HG03039 (cell line): ENCODE data around the gene CLEC16A.
A peak's percentile ranks its signal among the peaks of the same experiment; 100 is the strongest.

Source experiments
- ATAC-seq: cut with Tn5 transposase; IDR thresholded peaks from one replicate; pipeline ENCODE4 v1.9.1; 2021; ENCODE audit warnings: mild to moderate bottlenecking, moderate library complexity; ENCODE audit not compliant: unreplicated experiment

Gene CLEC16A

GRCh38 chr16:11056993-11057649 lies 112.8 kb downstream of the CLEC16A start:
- no peak for ATAC-seq

- ATAC-seq: no peak
Measured at GRCh38 chr16:11057711-11058345, 113.5 kb downstream of the CLEC16A start.

- ATAC-seq: no peak
Measured at GRCh38 chr16:11058832-11059231, 114.5 kb downstream of the CLEC16A start.

- no peak for ATAC-seq
Measured at GRCh38 chr16:11059588-11059987, 115.2 kb downstream of the CLEC16A start.

GRCh38 chr16:11060364-11060763 lies 116.0 kb downstream of the CLEC16A start:
- no peak for ATAC-seq

- ATAC-seq: no peak
Measured at GRCh38 chr16:11060842-11061241, 116.5 kb downstream of the CLEC16A start.

GRCh38 chr16:11061629-11062270 lies 117.4 kb downstream of the CLEC16A start:
- no peak for ATAC-seq

- no peak for ATAC-seq
Measured at GRCh38 chr16:11063448-11064201, 119.3 kb downstream of the CLEC16A start.

GRCh38 chr16:11064202-11064540 lies 119.8 kb downstream of the CLEC16A start:
- ATAC-seq: no peak

GRCh38 chr16:11064851-11065250 lies 120.5 kb downstream of the CLEC16A start:
- ATAC-seq: no peak

GRCh38 chr16:11066261-11066870 lies 122.0 kb downstream of the CLEC16A start:
- ATAC-seq: no peak

GRCh38 chr16:11067266-11067665 lies 122.9 kb downstream of the CLEC16A start:
- no peak for ATAC-seq

- no peak for ATAC-seq
Measured at GRCh38 chr16:11067697-11068141, 123.4 kb downstream of the CLEC16A start.

GRCh38 chr16:11071829-11072228 lies 127.5 kb downstream of the CLEC16A start:
- ATAC-seq: no peak

- no peak for ATAC-seq
Measured at GRCh38 chr16:11072420-11073153, 128.2 kb downstream of the CLEC16A start.

- ATAC-seq: no peak
Measured at GRCh38 chr16:11073407-11073999, 129.1 kb downstream of the CLEC16A start.

- ATAC-seq: no peak
Measured at GRCh38 chr16:11074131-11074530, 129.8 kb downstream of the CLEC16A start.

- ATAC-seq: no peak
Measured at GRCh38 chr16:11075163-11075562, 130.8 kb downstream of the CLEC16A start.

- peak; percentile 43 for ATAC-seq
Measured at GRCh38 chr16:11076259-11077018, 132.1 kb downstream of the CLEC16A start.
